SH-SY5Y (cell line): ENCODE measurements around the gene OR1J1.

Source experiments
- GATA2 ChIP-seq: IDR thresholded peaks from 2 replicates; pipeline ENCODE4 v1.6.1; 2011; ENCODE audit warnings: mild to moderate bottlenecking, low read depth, low read length
- GATA3 ChIP-seq: IDR thresholded peaks from 2 replicates; pipeline ENCODE4 v1.6.1; 2011; ENCODE audit warnings: low read depth, mild to moderate bottlenecking, low read length, moderate library complexity

GRCh38 chr9:122456123-122456522 is 21.6 kb downstream of the OR1J1 start:
- TF ChIP-seq GATA2, result no peak
- no peak for TF ChIP-seq GATA3
